Measurements from ENCODE around the gene ITGB3BP.

The ITGB3BP gene

DNA sequence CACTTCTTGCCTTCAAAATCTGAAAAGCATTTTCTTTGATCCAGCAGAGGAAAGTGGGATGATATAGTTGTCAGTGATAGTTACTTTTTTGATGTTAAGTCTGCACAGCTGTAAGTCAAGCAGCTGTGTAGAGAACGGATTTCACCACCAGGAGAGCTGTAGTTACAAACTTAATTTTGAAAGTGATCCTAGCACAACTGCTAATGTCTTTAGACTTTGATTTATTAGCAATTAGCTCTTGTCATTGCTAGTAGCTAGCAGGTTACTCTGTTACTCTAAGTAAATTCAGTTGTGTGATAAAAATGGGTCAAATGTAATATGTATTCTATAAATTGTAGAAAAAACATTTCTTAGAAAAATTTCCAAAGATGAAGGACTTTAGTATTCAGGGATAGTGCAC lies 109.6 kb downstream of the ITGB3BP start:
- DNase-seq = no peak

DNA sequence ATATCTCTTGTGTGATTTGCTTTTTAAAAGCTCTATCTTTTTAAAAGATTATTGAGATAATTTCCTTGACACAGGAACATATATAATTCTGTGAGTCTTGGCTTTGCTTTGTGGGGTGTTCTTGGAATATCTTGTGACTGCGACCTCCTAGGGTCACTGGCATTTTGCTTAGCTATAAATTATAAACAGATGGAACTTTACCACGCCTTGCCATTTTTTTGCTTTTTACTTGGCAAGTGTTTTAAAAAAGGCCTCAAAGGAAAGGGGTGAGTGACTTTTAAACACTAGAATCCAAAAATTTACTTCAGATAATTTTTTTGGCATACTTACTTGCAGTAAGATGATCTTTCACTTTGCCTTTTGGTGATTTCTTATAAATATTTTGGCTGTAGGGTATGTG lies 112.0 kb downstream of the ITGB3BP start:
- DNase-seq = no peak

DNA sequence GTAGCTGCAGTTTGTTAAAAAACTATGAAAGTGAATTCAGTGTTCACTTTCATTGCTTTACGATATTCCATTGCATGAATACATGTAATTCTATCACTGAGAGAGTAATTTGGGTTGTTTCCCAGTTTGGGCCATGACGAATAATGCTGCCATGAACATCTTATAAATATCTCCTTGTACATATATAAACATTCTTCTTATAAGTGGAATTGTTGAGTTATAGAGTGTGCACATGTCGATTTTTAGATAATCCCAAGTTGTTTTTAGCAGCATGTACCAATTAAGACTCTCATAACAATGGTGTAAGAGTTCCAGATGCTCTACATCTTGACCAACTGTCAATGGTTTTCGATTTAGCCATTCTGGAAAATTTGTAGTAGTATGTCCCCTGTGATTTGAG lies 114.7 kb downstream of the ITGB3BP start:
- no peak for DNase-seq

DNA sequence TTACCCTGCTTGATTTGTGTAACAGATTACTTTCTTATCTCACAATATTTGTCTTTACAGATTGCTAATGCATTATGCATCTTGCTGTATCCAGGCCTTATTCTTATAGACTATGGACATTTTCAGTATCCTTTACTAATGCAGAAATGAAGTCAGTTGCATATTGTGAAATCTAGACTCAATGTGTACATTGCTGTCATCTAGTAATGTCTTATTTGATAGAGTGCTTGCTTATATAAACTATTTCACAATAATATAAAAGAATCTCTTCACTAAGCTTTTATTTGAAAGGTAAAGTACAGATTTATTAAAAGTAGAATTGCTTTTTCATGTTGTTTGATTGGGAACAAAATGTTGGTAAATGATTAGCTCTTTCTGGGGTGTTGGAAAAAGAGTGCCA lies 116.0 kb downstream of the ITGB3BP start:
- DNase-seq = no peak

DNA sequence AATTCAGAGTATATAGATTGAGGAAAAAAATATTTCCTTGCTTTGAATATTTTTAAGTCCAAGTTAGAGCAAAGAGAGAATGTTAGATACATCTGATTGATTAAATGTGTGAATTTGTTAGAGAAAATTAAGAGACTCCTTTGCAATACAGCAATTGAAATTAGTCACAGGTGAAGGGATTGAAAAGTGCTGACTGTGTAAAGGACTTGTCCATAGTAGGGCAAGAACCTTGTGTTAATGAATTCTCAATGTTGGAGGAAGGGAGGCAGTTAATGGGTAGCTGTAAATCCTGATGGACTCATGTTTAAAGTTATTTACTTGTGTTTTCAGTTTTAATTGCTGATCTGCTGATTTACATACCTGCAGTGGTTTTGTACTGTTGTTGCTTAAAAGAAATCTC lies 117.0 kb downstream of the ITGB3BP start:
- no peak for DNase-seq

DNA sequence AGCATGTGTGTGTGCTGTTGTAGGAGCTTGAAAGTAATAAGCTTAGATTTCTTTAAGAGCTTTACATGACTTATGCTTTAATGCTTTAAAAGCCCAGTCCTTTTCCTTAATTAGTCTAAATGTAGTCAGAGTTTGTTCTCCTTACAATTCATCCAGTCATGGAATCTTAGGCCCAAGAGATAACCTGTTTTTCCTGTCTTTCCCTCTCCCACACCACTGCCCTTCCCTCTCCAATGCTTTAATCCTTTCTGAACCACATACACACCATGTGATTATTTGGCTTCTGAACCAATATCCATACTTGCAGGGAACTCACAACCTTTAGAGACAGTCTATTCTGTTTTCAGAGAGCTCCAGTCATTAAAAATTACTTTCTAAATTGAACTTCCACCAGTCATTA lies 118.0 kb downstream of the ITGB3BP start:
- DNase-seq = no peak

DNA sequence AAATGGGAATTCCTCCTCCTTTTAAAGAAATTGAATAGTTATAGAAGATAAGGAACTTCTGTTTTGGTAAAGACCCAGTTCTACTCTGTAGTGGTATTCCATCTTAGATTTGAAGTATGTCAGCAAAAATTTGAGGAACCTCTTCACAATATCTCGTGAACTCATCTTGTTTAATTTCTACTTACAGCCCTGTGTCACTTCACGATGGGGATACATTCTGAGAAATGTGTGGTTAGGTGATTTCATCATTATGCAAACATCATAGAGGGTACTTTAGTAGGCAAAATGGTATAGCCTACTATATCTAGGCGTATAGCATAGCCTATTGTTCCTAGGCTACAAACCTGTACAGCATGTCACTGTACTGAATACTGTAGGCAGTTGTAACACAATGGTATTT lies 119.6 kb downstream of the ITGB3BP start:
- DNase-seq = no peak

DNA sequence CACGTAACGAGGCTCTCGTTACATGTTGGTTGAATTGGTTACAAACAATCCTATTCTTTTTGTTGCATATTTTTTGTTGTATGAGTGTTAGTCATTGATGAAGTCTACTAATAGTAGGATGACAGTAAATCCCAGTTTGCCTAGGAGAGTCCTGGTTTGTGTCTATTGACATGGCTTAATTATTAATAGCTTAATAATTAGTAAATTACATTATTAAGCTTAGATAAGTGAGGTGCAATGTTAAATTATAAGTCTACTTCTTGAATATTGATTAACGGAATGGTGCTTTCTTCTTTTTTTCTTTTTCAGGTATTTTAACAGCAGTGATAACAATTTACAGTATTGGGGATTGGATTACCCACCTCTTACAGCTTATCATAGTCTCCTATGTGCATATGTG lies 121.1 kb downstream of the ITGB3BP start:
- no peak for DNase-seq

Measured in NCI-H2171 (cell line).